ENCODE results near the gene FAM237A. TPM values are rescaled to one million over a fixed set of nuclear protein-coding genes. Genes with fewer than 3 reads are reported as not detected.

FAM237A gene
- total RNA-seq, 2 donors from 2014 or later = not detected

DNA sequence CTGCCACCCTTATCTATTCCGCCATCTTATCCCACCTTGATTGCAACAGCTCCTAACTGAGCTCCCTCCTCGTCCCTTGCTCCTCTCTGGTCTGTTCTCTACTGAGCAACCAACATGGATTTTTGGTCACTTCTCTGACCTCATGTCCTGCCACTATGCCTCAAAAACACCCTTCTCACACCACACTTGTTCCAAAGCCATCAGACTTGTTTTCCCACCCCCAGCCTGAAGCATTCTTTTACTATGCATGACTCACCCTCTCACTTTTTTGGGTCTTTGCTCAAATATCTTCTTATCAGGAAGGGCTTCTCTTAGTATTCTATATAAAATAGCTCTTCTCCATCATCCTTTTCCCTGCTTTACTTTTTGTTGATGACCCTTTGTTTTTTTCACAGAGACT lies 2.7 kb upstream of the FAM237A start:
- Mint-ChIP-seq H3K27me3 (peaks cover 0 to 9% of the 10 kb centered on the region in 2 donors), H3K4me3 (no peak overlapping the region), H3K9me3 (no peaks in the 10 kb centered on the region), H3K36me3 (no peaks in the 10 kb centered on the region), H3K27ac (no peak overlapping the region), H3K4me1 (ENCODE audit: low read depth in 2 of 2) (no peaks in the 10 kb centered on the region)
- no peak for ATAC-seq
- no peak for DNase-seq (ENCODE audit: low spot score)

DNA sequence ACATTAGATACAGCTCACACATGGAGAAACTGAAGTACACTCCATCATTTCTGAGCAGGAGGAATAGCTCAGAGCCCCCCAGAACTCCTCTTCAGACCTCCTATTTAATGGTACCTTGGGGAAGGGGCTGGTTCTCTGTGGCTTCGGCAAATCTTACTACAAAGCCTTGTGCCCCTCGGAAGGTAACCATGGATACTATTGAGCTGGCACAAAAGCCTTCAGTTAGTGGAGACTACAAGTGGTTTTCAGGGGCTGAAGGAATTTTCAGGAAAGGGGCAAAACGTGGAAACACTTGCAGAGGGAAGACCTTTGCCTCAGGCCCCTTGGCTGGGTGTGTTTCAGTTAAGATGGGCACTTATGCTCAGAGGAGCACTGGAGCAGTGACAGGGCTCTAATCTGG lies 1.1 kb upstream of the FAM237A start:
- Mint-ChIP-seq H3K27me3 (peaks cover 0 to 11% of the 10 kb centered on the region in 2 donors), H3K27ac (no peak overlapping the region), H3K4me3 (no peak overlapping the region), H3K4me1 (ENCODE audit: low read depth in 2 of 2) (no peaks in the 10 kb centered on the region), H3K9me3 (no peaks in the 10 kb centered on the region), H3K36me3 (no peaks in the 10 kb centered on the region)
- no peak for ATAC-seq
- no peak for DNase-seq (ENCODE audit: low spot score)

DNA sequence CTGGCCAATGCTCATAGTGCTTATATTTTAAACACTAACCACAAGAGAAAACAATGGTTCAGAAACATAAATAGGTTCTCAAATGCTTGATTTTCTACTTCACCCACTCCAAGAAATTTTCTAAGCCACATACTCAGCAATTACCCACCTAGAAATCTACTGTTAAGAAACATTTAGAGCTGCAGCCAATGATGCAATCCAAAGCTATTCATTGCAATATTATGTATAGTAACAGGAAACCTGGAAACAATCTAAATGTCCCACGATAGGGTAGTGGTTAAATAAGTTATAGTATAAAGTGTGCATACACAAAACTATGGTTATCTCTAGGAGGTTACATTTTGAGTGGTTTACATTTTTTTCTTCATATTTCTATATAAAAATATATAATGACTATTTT lies 5.7 kb downstream of the FAM237A start:
- no peaks in the 10 kb centered on the region for H3K36me3 Mint-ChIP-seq
- ATAC-seq = no peak
- no peaks in the 10 kb centered on the region for H3K4me1 Mint-ChIP-seq (ENCODE audit: low read depth in 2 of 2)
- H3K4me3 Mint-ChIP-seq = no peak overlapping the region
- peaks cover 3% of the 10 kb centered on the region for H3K9me3 Mint-ChIP-seq
- peaks cover 6 to 11% of the 10 kb centered on the region in 2 donors for H3K27me3 Mint-ChIP-seq
- no peak overlapping the region for H3K27ac Mint-ChIP-seq
- no peak for DNase-seq (ENCODE audit: low spot score)

DNA sequence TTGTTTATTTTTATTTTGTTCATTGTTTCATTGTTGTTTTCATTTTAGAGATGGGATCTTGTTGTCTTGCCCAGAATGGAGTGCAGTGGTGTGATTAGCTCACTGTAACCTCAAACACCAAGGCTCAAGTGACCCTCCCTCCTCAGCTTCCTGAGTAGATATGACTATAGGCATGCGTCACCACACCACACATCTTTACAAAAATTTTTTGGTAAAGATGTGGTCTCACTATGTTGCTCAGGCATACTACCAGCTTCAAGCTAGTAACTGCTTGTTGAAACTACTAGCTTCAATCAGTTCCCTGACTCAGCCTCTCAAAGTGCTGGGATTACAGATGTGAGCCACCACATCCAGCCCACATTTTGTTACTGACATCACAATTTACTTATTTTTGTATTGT lies 14.8 kb downstream of the FAM237A start:
- no peaks in the 10 kb centered on the region for H3K4me1 Mint-ChIP-seq (ENCODE audit: low read depth in 2 of 2)
- peaks cover 5% of the 10 kb centered on the region for H3K36me3 Mint-ChIP-seq
- no peak overlapping the region for H3K27ac Mint-ChIP-seq
- H3K4me3 Mint-ChIP-seq = no peak overlapping the region
- H3K27me3 Mint-ChIP-seq = peaks cover 0 to 7% of the 10 kb centered on the region in 2 donors
- no peak for ATAC-seq
- peaks cover 7% of the 10 kb centered on the region for H3K9me3 Mint-ChIP-seq
- DNase-seq (ENCODE audit: low spot score) = no peak

DNA sequence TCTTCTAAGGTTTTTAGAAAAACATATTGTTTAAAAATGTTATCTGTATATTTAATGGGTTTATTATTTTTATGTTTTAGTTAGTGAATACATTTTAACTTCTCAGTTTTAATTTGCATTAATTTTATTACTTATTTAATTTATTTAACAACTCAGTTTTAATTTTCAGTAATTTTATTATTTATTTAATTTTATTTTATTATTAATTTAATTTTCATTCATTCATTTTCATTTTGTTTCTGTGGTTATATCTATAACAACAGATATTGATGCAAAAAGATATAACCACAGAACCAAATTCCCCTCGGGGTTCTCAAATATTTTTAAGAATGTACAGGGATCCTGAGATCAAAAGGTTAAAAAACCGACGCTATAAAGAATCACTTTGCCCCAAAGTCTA lies 23.0 kb downstream of the FAM237A start:
- H3K9me3 Mint-ChIP-seq = no peaks in the 10 kb centered on the region
- ATAC-seq (no peak), DNase-seq (ENCODE audit: low spot score) (no peak)
- H3K4me1 Mint-ChIP-seq (ENCODE audit: low read depth in 2 of 2) = no peaks in the 10 kb centered on the region
- no peak overlapping the region for H3K4me3 Mint-ChIP-seq
- H3K36me3 Mint-ChIP-seq = no peaks in the 10 kb centered on the region
- peaks cover 14 to 24% of the 10 kb centered on the region in 2 donors for H3K27me3 Mint-ChIP-seq
- no peak overlapping the region for H3K27ac Mint-ChIP-seq

DNA sequence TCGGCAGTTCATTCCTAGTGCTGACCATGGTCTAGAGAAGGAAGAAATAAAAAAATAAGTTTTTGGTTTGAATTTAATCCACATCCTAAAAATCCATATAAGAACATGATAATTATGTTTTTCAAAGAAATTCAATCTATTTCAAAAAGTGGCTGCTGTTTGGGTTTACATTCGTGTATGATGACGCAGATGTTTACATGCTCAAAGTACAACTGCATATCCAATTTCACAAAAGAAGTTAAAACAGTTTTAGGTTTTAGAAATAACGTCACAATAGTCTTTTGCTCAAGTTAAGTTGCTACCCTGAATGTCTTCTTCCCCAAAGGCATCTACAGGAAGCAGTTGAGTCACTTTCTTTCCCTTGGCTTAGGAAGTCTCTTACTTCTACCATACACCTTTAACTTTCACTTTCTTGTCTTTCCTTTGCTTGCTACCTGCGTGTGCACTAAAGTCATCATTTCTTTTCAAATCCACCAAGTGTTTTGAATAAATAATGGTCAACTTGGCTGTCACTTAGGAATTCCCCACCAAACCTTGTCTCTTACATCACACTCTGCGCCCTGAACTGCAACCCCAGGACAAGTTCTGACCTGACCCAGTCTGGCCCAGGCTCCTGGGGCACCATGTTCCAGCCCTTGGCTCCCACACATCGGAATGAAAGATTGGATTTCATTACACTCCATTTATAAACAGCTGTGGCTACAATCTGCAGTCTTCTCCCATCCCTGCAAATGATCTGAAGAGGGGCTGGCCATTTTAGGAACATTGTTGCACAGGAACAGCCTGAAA lies 28.4 kb downstream of the FAM237A start:
- no peak for ATAC-seq
- Mint-ChIP-seq H3K9me3 (no peaks in the 10 kb centered on the region), H3K27me3 (peaks cover 7 to 16% of the 10 kb centered on the region in 2 donors), H3K36me3 (no peaks in the 10 kb centered on the region), H3K4me3 (no peak overlapping the region), H3K27ac (no peak overlapping the region), H3K4me1 (ENCODE audit: low read depth in 2 of 2) (no peaks in the 10 kb centered on the region)
- no peak for DNase-seq (ENCODE audit: low spot score)

DNA sequence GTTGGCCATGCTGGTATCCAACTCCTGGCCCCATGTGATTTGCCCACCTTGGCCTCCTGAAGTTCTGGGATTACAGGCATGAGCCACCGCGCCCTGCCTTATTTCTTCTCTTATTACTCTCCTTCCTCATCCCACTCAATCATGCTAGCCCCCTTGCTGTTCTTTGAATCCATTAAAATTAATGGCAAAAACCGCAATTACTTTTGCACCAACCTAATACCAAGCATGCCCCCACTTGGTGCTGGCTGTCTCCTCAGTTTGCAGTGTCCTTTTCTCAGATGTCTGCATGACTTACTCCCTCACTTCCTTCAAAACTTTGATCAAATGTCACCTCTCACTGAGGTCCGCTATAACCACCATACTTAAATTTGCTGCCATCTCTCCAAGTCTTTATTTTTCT lies 41.3 kb downstream of the FAM237A start:
- DNase-seq (ENCODE audit: low spot score) (no peak), ATAC-seq (no peak)
- Mint-ChIP-seq H3K9me3 (no peaks in the 10 kb centered on the region), H3K27me3 (peaks cover 10 to 32% of the 10 kb centered on the region in 2 donors), H3K36me3 (no peaks in the 10 kb centered on the region), H3K4me3 (no peak overlapping the region), H3K4me1 (ENCODE audit: low read depth in 2 of 2) (no peaks in the 10 kb centered on the region), H3K27ac (no peak overlapping the region)

DNA sequence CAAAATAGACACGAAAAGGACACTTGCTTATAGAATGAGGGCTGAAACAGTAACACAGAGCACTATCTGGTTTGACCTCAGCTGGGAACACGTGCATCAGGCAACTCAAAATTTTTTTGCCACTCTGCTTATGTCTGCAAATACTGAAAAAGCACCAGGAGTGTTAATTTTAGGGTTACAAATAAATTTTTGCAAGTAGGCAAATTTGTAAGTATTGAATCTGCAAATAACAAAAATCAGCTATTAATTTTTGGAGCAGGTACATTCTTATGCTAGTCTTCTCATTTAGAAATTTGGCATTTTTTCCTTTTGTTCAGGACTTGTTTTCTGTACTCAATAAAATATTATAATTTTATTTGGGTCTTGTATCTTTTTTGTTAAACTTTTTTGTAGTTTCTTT lies 46.2 kb downstream of the FAM237A start:
- H3K9me3 Mint-ChIP-seq = no peaks in the 10 kb centered on the region
- H3K27ac Mint-ChIP-seq = no peak overlapping the region
- no peaks in the 10 kb centered on the region for H3K4me1 Mint-ChIP-seq (ENCODE audit: low read depth in 2 of 2)
- ATAC-seq (no peak), DNase-seq (ENCODE audit: low spot score) (no peak)
- H3K27me3 Mint-ChIP-seq = peaks cover 8 to 25% of the 10 kb centered on the region in 2 donors
- no peak overlapping the region for H3K4me3 Mint-ChIP-seq
- no peaks in the 10 kb centered on the region for H3K36me3 Mint-ChIP-seq

DNA sequence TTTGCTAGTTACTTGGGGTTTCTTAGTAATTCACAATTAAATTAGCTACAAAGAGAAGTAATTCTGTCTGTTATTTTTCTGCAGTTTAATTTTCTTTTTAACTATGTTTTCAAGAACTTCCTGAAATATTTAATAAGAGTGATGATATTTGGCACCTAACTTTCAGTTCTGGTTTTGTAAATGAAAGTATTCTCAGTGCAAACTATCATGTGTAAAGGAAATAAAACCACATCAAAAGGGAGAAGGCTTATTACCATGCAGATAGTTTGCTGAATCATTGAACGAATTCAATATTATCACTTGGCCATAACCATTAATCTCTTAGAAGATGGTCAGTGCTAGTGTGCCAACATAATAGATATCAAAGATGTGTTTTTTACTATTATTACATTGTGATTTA lies 46.7 kb downstream of the FAM237A start:
- no peaks in the 10 kb centered on the region for H3K36me3 Mint-ChIP-seq
- H3K27ac Mint-ChIP-seq = no peak overlapping the region
- peaks cover 9 to 20% of the 10 kb centered on the region in 2 donors for H3K27me3 Mint-ChIP-seq
- H3K9me3 Mint-ChIP-seq = no peaks in the 10 kb centered on the region
- H3K4me1 Mint-ChIP-seq (ENCODE audit: low read depth in 2 of 2) = no peaks in the 10 kb centered on the region
- H3K4me3 Mint-ChIP-seq = no peak overlapping the region
- no peak for ATAC-seq
- no peak for DNase-seq (ENCODE audit: low spot score)

DNA sequence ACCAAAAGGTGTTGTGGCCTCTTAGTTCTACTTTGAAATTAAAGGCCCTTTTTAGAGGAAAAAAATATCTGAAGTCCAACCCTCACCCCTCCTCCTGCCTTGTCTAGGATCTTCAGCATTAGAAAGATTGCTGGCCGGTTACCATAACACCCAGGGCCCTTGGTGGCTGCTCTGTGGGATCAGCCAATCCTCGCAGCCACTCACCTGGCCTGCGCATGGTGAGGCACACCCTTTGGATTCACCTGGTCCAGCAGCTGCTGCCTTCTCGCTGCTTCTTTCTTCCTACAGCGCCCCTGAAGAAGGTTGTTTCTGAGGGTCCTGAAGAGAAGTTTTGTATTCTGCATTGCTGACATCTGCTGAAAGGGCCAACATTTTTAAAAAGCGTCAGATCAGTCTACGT lies 50.7 kb downstream of the FAM237A start:
- Mint-ChIP-seq H3K36me3 (no peaks in the 10 kb centered on the region), H3K4me1 (ENCODE audit: low read depth in 2 of 2) (no peaks in the 10 kb centered on the region), H3K27ac (no peak overlapping the region), H3K27me3 (peaks cover 13 to 16% of the 10 kb centered on the region in 2 donors), H3K4me3 (no peak overlapping the region), H3K9me3 (no peaks in the 10 kb centered on the region)
- no peak for DNase-seq (ENCODE audit: low spot score)
- no peak for ATAC-seq

DNA sequence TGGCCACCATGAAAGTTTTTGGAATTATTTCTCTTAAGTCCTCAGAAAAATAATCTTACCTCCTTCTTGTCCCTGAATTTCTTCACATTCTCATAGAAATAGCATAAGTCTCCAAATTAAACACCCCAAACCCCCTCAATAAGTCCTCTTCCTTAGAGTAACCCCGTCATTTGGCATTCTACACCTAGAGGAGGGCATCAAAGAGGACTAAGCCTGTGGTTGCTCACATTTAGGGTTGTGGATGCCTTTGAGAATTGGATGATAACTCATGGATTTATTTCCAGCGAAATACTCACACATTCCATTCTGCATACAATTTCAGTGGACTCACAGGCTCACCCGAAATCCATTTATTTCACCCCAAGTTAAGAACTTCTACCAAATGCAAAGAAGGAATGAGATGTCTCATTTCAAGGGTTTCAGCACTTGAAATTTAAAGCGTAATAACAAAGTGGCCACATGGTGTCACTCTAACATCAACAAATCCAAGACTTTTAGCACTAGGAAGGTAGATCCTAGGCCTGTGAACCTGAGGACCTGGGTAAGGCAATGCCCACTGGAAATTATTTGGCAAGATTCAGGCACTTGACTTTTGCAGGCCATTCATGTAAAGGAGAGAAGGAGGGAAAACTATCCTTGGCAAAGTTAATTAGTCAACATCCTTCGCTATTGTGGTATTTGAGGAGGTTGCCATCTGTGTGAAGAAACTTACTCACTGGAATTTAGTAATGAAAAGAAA lies 51.3 kb downstream of the FAM237A start:
- H3K4me3 Mint-ChIP-seq = no peak overlapping the region
- H3K9me3 Mint-ChIP-seq = no peaks in the 10 kb centered on the region
- ATAC-seq (peak in 1 of 2 donors; percentile 40), DNase-seq (ENCODE audit: low spot score) (no peak)
- peaks cover 15 to 21% of the 10 kb centered on the region in 2 donors for H3K27me3 Mint-ChIP-seq
- H3K4me1 Mint-ChIP-seq (ENCODE audit: low read depth in 2 of 2) = no peaks in the 10 kb centered on the region
- H3K36me3 Mint-ChIP-seq = no peaks in the 10 kb centered on the region
- no peak overlapping the region for H3K27ac Mint-ChIP-seq

DNA sequence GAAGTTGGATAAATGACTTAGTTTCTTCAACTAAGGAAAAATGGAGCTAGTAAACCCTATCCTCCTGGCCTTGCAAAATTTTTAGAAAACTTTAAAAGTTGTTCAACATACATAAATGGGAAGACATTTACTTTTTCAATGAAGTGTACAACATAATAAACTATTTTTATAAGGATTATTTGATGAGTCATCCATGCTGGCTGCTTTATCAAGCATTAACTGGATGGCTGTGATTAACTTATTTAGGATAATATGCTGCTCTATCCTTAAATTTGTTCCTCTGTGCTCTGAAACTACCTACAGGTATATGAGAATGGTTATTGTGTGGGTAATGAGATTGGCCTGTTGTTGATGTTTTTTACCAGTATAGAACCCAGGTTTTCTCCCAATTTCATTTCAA lies 54.6 kb downstream of the FAM237A start:
- peaks cover 17% of the 10 kb centered on the region in 2 donors for H3K27me3 Mint-ChIP-seq
- no peaks in the 10 kb centered on the region for H3K36me3 Mint-ChIP-seq
- H3K27ac Mint-ChIP-seq = no peak overlapping the region
- DNase-seq (ENCODE audit: low spot score) (no peak), ATAC-seq (no peak)
- H3K4me3 Mint-ChIP-seq = no peak overlapping the region
- H3K9me3 Mint-ChIP-seq = no peaks in the 10 kb centered on the region
- peaks cover 0 to 5% of the 10 kb centered on the region in 2 donors for H3K4me1 Mint-ChIP-seq (ENCODE audit: low read depth in 2 of 2)

DNA sequence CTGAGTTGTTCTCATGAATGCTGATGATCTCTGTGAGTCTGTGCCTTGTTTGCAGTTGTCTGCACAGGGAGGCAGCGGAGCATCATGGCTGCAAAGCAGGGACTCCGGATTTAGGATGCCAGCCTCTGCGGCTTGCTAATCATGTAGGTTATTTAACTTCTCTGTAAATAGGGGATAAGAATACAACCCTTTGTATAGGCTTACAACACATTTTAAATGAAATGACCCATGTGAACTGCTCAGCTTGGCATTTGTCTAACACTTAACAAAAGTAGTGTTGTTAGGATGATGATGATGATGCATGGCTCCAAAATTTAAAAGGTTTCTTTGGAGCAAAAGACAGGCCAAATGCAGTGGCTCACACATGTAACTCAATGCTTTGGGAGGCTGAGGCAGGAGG lies 56.5 kb downstream of the FAM237A start:
- Mint-ChIP-seq H3K4me1 (ENCODE audit: low read depth in 2 of 2) (peaks cover 0 to 5% of the 10 kb centered on the region in 2 donors), H3K4me3 (no peak overlapping the region), H3K9me3 (no peaks in the 10 kb centered on the region), H3K27me3 (peaks cover 16 to 19% of the 10 kb centered on the region in 2 donors), H3K36me3 (no peaks in the 10 kb centered on the region), H3K27ac (no peak overlapping the region)
- ATAC-seq (no peak), DNase-seq (ENCODE audit: low spot score) (no peak)
